Cardiac fibroblast (primary cell): ENCODE results near the gene SLC6A5.

Experiments
- DNase-seq, 2 donors: peaks; one replicate each; pipeline versions ENCODE4 v3.0.0 to v3.0.0-alpha.2; 2010; ENCODE audit warnings: low read depth in 2 of 2
- H3K4me3 ChIP-seq, 2 donors: replicated peaks in 1 of 2; 1 replicate in 1 of 2; 2 replicates in 1 of 2; pipeline ENCODE4 v1.5.1; 2011; ENCODE audit warnings: low read depth in 2 of 2, low read length in 2 of 2, mild to moderate bottlenecking in 2 of 2, moderate library complexity in 1 of 2
- TF ChIP-seq, protein P1 (sequence below): IDR thresholded peaks from one replicate; pipeline ENCODE4 v1.5.1; 2011; ENCODE audit warnings: low read depth, mild to moderate bottlenecking, low read length, inconsistent platforms

SLC6A5 gene

DNA sequence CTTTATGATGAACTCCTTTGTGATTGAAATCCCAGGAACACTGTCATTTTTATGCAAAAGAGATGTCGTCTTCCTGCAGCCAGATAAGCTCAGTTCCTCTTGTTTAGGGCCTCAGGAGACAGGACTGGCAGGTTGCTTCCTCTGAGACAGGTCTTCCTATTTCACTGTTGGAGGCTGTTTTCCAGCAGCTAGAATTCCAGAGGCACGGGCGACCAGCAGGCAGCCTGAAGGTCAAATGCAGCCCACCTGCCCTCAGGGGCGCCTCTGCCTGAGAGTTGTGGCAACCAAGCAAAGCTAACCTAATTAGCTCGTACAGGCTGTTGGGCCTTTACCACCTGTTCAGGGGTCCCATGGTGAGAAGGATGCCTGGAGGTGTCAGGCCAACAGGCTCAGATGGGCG, 22.3 kb downstream of the SLC6A5 start:
- no peak overlapping the region for H3K4me3 ChIP-seq
- TF ChIP-seq, protein P1, sequence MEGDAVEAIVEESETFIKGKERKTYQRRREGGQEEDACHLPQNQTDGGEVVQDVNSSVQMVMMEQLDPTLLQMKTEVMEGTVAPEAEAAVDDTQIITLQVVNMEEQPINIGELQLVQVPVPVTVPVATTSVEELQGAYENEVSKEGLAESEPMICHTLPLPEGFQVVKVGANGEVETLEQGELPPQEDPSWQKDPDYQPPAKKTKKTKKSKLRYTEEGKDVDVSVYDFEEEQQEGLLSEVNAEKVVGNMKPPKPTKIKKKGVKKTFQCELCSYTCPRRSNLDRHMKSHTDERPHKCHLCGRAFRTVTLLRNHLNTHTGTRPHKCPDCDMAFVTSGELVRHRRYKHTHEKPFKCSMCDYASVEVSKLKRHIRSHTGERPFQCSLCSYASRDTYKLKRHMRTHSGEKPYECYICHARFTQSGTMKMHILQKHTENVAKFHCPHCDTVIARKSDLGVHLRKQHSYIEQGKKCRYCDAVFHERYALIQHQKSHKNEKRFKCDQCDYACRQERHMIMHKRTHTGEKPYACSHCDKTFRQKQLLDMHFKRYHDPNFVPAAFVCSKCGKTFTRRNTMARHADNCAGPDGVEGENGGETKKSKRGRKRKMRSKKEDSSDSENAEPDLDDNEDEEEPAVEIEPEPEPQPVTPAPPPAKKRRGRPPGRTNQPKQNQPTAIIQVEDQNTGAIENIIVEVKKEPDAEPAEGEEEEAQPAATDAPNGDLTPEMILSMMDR = no peak
- no peak for DNase-seq

DNA sequence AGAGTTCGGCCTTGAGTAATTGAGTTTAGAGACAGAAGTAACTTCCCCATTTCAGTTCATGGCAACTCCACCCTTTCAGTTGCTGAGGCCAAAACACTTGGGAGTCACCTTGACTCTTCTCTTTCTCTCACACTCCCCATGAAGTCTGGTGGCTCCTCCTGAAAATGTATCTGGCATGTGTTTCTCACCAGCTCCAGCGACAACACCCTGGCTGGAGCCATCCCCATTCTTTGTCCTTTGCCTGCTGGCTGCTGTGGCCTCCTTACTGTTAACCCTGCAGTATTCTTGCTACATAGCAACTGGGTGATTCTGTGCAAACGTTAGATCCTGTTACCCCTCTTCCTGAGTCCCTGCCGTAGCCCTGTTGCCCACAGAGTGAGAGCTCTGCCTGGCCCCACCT, 23.8 kb downstream of the SLC6A5 start:
- DNase-seq = no peak
- TF ChIP-seq, protein P1 = no peak
- H3K4me3 ChIP-seq = no peak overlapping the region

DNA sequence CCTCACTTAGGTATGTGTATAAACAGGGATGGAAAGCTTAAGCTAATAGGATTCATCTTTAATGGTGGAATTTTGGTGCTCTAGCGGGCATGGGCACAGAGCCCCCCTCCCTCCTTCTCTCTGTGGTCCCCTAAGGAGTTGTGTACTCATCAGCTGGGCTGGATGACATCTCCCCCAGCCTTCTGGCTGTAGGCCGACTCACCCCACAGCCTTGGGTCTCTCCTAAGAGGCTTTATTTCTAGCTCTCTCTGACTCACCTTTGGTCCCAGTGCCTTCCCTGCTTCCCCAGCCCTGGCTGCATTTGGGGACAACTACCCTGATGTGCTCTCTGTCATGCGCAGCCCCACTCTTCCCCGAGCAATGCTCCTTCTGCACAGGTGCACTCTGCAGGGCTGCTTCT, 26.9 kb downstream of the SLC6A5 start:
- TF ChIP-seq, protein P1 = no peak
- no peak for DNase-seq
- no peak overlapping the region for H3K4me3 ChIP-seq

DNA sequence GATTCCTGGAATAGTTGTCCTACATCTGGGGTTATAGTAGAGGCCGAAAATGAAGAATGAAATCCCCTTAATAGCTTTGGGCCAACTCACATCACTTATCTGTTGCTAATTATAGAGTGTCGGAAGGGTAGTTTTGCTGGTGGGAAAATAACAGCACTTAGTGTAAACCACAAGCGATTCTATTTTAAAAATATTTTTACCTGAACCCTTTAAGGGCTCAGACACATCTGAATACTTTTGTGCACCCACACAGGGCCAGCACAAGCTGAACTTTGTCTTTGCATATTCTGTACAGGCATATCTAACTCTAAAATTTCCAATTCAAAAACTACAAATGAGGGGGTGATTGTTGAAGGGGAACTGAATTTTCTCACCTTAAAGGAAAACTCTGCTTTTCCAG, 27.6 kb downstream of the SLC6A5 start:
- TF ChIP-seq, protein P1 = no peak
- no peak for DNase-seq
- H3K4me3 ChIP-seq = no peak overlapping the region

DNA sequence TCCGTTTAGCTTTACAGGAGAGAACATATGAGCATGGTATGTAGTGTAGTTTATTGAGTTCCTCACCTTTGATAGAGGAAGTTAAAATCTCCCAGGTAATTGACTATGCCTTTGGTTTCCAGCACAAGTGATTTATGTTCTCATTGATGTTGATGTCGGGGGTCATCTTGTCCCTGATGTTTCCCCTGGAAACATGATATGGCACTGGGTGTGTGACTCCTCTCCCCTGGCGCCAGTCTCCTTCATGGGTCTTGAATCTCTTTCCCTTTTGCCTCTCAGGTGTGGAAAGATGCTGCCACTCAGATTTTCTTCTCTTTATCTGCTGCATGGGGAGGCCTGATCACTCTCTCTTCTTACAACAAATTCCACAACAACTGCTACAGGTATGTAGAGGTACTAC, 28.3 kb downstream of the SLC6A5 start:
- TF ChIP-seq, protein P1 = no peak
- no peak overlapping the region for H3K4me3 ChIP-seq
- DNase-seq = no peak

DNA sequence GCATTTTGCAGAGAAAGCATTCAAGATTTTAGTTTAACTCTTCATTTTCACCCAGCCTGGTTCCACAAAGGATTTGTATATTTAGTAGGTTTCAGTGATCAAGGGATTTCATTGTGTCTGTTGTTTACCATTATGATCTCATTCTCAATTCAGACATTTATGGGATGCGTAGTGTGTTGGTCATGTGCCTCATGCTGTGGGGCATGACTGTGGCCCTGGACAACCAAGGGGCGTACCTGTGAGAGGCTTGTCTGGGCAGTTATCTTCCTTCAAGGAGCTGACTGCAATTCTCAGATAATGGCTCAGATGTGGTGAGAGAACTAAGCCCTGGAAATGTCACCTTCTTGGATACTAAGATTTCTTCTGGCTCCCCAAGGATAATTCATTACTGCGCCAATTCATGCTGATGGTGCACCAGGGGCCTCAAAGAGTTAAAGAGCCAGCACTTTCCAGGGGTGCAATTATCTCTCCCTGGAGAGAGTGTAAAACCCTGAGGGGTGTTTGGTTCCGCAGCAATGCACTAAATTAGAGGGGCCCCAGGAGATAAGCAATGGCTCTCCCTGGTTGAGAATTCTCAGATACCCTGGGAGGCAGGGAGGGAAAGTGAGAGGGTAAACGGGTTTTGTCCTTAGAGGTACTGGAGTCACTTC, 32.2 kb downstream of the SLC6A5 start:
- no peak for DNase-seq
- H3K4me3 ChIP-seq = no peak overlapping the region
- TF ChIP-seq, protein P1 = no peak

DNA sequence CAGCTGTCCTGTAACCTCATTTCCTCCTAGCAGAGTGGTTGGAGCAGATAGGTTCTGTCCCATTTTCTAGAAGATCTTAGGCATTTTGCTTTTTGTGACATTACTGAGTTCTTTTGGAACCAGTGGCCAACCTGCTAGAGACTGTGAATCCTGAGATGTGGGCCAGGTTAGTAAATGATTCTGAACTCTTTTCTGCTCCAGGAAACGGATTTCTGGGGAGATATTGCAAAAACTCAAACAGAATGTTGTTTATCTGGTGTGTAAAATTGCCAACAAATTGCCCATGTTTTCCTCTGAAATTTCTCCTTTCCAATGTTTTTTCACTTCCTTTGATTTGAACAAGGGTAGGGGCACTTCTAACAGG, 32.7 kb downstream of the SLC6A5 start:
- no peak for DNase-seq
- H3K4me3 ChIP-seq = no peak overlapping the region
- TF ChIP-seq, protein P1 = no peak
